HG03378 (cell line): ENCODE results near the gene FAM81A.
"Not testable (repeated sequence)": the region's sequence is repeated elsewhere in the genome, so short reads cannot be mapped to it uniquely, and the experiment has no call there.

ENCODE experiments used
- ATAC-seq: cut with Tn5 transposase; IDR thresholded peaks from one replicate; pipeline ENCODE4 v1.9.1; 2021; ENCODE audit warnings: mild to moderate bottlenecking, moderate library complexity; ENCODE audit not compliant: unreplicated experiment

FAM81A gene

DNA sequence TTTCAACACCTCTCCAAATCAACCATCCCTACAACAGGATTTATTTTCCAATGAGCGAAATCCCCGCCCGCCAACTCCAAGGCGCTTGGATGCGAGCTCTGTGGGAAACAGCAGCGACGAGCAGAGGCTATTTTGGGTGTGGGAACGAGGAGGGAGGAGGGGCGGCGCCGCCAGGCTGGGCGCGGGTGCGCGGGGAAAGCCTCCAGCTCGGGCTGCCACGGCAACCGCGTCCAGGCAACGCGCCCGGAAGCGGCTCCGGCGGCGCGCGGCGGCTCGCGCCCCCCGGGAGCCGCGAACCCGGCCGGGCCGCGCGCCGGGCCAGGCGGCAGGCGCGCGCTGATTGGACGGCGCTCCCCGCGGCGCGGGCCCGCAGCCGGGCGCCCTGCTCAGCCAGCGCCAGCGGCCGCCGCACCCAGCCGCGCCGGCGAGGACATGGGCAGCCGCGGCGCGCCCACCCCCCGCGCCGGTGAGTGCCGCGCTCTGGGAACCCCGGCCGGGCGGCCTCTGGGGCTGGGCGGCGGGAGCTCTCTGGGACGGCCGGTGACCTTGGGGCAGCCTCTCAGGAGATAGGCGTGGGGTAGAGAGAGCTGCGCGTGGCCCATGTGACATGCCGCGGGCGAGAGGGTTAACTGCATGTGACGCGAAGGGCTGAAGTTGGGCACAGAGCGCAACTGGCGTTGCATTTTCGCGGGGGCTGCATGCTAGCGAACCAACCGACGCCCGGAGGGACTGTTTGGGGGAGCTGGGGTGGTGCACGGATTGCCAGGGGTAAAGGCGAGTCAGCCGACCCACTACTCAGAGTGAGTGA is at the start of gene FAM81A:
TSS of gene FAM81A (plus strand) at position 370 of the 808 bp plus-strand sequence. CDS start 20,441 bp downstream, outside the sequence.
- peak; percentile 57 for ATAC-seq

DNA sequence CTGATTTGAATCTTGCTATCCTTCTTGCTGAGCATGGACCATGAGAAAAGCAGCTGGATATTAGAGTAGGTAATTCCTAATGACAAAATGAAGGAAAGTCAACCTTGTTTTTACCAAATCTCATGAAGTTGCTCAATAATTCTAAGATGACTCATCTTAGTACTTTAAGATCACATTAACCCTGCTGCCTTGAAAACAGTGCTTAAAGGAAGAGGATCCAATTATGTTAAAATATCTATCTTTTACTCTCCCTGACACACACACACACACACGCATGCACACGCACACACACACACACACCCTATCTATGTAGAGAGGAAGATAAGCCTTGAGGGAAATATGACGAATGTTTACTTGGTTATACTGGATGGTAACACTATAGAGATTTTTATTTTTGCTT is 49.3 kb upstream of the FAM81A start:
- ATAC-seq = no peak

DNA sequence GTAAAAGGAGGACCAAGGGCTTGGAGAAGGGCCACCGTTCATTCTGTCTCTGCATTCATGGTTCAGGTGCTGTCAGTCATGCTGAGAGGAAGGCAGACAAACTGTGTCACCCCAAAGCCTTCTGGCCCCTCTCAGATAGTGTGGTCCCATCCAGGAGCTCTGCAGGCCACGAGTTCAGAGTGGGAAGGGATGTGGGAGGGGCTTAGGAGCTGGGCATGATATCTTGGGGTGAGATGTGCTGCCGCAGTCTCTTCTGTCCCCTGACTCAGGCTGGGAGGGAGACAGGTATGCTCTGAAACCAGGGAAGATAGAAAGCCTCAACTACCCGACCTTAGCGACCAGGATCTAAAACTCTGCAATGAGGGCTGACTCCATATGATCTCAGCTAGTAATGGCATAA is 45.7 kb upstream of the FAM81A start:
- ATAC-seq = no peak

DNA sequence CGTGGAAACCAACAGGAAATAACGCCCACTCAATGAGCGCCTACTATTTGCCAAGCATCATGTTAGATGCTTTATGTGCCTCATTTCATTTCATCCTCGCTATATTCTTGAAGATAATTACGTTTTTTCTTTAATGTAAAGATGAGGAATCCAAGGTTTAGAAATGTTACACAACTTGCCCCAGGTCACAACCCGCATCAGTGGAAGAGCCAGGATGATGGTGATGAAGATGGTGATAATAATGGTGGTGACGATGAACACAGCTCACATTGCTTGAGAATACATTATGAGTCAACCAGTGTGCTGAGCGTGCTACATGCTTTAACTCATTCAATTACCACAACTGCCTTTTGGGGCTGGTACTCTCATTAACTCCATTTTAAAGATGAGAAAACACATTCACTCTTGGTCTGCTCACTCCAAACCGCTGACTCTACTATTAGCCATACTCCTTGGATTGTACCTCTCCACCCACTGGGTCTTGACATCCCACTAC is 43.8 kb upstream of the FAM81A start:
- no peak for ATAC-seq

DNA sequence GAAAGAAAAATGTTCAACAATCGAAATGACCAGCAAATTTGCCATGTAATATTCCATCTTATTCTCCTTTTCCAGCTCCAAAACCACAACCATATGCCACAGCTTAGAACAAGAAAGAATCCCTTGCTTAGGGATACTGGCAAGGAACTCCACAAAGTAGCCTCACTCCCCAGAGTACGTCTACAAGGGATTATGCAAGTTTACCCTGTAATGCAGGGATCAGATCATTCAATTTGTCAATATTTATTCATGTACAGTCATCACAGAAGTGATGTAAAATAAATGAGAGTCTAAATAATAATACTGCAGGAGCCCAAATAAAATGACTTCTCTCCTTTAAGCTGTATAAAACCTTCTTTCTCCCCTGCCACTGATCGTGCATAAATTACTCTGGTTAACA is 41.8 kb upstream of the FAM81A start:
- no peak for ATAC-seq

DNA sequence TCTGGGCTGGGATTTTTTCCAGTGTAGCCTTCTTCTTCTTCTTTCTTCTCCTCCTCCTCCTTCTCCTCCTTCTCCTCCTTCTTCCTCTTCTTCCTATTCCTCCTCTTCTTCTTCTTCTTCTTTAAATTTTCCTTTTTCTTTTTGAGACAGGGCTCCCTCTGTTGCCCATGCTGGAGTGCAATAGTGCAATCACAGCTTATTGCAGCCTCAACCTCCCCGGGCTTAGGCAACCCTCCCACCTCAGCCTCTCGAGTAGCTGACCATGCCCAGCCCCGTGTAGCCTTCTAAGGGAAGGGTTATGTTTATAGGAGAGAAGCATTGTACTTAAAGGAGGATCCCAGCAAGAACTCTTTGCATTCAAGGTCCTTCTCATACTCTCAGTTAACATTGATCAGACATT is 41.3 kb upstream of the FAM81A start:
- ATAC-seq = no peak

DNA sequence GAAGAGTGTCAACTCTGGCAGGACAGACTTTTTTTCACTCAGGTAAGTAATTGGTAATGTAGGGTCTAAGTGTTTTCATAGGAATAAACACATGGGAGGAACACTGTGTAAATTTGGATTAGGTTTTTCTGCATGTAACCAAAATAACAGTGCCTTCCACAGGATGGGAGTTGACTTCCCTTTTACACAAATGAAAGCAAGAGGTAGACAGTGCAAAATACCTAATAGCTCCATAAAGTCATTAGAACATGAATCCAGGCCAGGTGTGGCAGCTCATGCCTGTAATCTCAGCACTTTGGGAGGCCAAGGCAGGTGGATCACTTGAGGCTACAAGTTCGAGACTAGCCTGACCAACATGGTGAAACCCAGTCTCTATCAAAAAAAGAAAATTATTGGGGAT is 39.8 kb upstream of the FAM81A start:
- ATAC-seq = no peak

DNA sequence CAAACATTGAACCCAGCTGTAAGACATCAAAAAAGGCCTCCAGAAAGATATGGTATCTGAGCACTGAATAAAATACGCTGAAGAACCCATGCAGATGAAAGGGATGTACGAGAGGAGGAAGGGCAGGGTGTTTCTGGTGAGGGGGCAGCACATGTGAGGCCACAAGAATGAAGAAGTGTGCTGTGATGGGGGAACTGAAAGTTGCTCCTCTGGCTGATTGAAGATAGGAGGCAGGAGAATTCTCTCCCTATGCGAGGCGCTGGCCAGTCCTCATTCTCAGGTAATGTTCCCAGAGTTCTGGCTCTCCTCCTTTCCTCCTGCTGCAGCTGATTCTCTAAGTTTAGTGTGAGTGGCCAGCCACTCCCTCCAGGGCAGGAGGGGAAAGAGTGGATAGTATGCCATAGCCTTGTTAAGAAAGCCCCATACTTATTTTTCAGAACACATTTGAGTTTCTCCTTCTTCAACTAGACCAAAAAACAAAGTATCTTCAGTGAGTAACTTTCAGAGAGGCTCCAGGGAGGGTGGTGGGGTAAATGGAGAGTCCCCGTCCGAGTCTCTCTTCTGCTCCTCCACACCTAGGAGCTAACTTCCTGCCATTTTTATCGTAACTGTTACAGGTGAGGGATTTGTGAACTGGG is 38.4 kb upstream of the FAM81A start:
- ATAC-seq = peak; percentile 84

DNA sequence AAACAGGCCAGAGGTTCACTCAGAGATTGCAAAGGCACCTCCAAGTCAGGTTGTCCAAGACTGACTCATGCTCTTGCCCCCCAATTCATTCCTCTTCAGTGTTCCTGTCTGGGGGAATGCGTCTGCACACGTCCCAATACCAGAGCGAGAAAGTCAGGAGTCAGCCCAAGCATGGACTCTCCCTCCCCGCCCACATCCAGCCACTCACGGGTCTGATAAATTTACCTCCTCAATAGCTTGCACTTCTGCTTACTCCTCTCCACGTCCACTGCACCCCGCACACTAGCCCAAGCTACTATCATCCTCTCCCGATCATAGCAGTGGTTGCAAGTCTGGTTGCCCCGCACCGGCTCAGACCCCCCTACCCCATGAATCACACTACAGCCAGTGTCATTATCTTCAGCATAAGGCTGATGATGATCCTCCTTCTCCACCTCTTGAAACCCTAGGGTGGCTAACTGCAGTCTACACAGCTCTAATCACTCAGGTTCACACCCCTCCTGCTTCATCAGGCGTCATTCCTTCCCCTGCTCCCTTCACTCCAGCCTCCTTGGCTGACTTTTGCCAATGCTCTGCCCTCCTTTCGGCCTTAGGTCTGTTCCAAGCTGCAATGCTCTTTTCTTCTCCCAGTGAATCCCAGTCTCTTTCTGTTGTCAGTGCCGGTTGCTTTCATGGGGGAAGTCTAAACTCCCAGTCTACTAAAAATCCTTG is 37.7 kb upstream of the FAM81A start:
- peak; percentile 20 for ATAC-seq

DNA sequence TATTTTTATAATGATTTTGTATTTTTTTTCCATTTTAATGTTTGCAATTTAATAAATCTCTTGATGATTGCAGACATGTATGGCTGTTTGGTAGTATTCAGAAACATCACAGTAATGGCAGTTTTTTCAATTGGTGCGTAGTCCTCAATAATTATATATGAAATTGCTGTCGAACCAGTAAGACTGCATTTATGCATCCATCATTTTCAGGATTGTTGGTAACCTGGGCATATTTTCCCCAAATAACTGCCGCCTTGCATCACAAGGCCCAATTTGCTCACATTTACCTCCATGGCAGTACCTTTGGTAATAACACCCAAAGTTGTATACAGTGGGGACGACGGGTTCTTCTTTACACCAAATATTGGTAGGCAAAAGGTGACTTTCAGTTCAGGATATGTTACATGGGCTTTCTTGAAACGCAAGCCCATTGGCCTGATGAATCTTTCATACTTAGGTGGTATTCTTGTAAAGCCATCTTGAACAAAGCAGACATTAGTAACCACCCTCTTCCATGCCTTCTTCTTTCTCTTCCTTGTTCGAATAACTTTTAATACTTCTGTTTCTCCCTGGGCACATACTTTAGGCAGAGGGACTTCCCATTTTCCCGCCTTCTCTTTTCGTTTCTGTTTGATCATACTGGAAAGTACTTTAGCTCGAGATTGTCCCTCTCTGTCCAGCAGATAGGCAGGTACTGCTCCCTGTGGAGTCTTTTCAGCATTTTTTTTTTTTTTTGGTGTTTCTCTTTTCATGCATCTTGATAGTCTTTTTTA is 36.7 kb upstream of the FAM81A start:
- ATAC-seq = not testable (repeated sequence)

DNA sequence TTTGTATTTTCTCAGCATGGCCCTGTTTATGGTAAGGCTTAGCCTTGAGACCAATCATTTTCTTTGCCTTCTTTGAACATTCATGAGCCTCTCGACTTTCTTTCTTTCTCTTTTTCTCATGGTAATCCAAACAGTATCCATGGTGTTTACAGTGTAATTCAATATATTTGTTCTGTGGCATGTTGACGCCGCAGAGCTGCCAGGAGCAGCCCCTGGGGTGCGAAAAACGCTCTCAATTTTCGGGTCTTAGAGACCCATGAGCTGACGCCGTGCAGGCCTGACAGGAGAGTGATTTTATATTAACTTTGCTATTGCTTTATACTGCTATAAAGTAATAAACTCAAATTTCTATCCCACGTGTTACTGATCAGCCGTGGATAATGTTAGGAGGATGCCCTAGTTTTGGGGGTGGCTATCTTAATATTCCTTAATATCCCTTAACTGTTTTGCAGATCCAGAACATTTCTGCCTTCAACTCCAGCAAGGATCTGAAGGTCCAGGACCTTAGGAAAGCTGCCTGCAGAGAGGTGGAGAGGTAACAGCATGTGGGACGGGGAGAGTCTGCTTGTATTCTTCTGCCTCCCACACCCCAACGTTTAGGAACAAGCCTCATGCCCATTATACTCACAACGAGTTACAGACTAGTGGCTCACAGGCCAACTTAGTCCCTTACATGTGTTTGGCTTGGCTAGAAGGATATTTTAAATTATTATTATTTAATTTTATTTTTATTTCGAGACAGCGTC is 36.0 kb upstream of the FAM81A start:
- ATAC-seq = no peak

DNA sequence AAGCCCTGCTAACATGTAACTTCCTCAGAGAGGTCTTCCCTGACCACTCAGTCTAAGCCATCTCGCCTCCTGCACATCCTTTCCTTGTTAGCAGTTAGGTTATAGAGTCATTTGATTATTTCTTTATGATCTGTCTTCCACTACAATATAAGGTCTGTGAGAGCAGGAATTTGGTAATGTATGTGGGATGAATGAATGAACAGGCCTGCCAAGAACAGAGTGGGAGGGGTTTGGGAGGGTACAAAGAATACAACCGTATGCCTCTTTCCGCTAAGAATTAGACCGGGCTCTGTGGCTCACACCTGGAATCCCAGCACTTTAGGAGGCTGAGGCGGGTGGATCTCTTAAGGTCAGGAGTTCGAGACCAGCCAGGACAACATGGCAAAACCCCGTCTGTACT is 32.9 kb upstream of the FAM81A start:
- no peak for ATAC-seq

DNA sequence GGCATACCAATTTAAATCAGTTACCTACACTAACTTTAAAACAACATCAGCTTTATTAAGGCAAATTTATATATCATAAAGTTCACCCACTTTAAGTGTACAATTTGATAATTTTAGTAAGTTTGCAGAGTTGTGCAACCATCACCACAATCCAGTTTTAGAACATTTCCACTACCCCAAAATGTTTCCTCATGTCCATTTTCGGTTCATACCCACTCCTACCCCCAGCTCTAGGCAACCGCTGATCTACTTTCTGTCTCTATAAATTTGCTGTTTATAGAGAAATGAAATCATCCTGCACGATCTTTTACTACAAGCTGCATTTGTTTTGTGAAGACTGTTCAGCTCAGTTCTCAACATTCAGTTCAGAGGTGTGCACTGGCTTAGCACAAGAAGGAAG is 31.5 kb upstream of the FAM81A start:
- ATAC-seq = peak; percentile 37

DNA sequence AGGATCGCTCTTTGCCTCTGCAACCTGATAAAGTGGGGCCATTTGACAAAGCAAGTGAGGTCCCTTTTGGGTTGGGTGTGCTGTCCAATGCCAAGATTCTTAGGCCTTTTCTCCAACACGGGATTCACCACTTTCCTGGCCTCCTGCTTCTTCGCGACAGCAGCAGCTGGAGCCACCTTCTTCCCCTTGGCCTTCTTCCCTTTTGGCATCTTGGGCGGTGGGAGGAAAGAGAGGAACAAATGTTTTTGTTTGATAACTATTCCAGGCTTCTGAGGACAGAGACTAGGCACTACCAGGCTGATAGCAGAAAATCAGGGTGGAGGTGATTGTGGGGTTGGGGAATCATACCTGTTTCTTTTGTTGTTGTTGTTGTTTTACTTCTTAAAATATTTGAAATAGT is 30.0 kb upstream of the FAM81A start:
- no peak for ATAC-seq

DNA sequence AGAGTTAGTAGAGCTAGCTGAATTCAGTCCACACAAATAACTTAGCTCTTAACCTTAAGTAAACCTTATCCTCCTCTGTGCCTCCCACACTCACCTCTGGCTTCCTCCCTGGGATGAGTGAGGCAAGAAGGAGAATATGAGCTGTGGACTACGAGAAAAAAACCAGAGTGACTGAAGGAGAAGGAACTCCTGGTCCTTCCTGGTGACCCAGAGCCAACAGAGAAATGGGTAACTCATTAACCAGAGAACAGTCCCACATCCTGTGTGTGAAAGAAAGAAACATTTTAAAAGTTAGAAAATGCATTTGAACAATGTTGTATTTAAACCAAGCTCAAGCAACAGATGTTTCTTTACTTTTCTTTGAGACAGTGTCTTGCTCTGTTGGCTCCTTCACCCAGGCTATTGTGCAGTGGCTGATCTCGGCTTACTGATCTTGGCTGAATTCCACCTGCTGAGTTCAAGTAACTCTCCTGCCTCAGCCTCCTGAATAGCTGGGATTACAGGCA is 27.5 kb upstream of the FAM81A start:
- ATAC-seq = no peak

DNA sequence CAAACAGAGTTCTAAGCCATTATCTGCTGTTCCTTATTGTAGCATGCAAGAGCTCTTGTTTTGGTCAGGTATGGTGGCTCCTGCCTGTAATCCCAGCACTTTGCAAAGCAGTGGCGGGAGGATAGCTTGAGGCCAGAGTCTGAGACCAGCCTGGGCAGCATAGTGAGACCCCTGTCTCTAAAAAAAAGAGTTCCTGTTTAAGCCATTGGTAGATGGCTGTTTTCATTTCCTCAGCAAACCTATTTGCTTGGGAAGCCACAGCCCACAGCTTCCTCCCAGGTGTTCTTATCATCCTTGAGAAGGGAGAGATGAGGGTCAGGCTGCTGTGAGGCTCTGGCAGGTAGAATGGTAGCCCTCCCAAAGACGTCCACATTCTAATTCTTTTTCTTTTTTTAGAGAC is 24.4 kb upstream of the FAM81A start:
- no peak for ATAC-seq

DNA sequence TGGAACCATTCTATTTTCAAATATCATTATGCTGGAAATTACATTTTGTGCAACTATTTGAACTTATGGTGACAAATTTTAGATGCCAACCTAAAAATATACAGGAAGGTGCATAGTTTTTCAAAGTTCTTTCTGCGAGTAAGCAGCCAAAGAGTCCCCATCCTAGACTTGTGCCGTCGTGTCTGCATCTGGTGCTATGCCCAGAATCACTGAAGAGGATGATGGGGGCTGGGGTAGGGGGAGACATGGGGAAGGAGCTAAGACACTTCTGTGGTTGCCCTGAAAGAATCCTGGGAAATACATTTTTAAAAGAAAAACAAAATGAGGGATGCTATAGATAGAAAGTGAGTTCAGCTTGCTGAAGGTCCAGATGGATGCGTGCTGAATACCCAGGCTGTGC is 21.2 kb upstream of the FAM81A start:
- ATAC-seq = no peak

DNA sequence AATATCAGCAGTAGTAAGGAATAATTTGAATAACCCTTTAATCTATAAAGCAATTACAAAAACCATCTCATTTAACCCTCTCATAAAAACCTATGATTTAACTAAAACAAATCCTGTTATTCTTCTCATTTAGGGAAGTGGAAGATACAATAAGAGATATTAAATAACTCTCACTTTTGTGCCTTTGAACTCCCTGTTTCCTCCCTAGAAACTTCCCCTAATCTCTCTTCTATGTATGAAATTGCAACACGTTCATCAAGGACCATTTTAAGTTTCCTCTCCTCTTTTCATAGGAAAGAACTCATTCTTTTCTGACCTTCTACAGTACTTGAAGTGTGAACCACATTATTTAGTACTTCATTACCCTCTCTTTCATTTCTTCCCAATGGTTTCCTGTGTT is 18.8 kb upstream of the FAM81A start:
- no peak for ATAC-seq

DNA sequence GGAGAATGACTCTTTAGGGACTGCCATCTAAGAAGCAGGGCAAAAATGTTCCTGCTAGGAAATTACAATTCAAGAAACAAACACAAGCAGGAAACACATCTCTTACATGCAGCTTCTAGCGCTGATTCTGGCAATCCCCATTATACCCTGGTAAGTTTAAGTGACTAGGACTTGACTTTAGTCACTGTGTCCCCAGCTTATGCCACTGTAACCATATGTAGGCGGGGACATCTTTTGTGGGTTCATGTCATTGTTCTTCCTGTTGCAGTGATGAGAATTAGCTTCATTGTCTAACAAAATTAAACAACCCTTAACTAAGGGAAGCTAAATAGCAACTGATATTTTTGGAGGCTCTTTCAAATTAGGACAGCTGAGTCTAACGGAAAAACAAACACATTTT is 17.9 kb upstream of the FAM81A start:
- ATAC-seq = no peak

DNA sequence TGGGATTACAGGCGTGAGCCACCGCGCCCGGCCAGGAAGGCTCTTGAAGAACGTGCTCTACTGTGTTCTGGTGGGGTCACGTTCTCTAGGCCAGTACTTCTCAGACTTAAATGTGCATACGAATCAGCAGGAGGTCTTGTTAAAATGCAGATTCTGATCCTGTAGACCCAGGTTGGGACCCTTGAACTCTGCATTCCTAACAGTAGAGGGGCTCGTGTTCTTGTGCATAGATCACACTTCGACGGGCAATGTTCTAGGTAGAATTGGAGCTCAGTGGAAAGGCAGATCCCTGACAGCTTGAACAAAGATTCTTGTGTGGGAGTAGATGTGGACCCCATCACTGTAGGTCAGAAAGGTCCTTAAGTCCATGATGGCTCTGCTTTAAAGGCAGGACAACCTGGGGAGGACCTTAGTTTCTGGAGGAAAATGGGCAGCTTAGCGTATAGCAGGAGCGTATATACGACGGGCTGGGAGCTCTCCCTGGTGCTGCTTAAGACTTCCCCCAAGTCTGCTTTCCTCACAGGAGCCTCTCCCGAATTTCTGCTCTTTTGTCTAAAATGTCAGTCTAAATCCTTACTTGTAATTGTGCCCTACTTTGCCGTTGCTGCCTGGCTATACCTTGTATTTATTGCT is 16.9 kb upstream of the FAM81A start:
- no peak for ATAC-seq
